HG02642 (cell line): ENCODE data around the gene RPP14.
"Not testable (repeated sequence)": the region's sequence is repeated elsewhere in the genome, so short reads cannot be mapped to it uniquely, and the experiment has no call there.

Source experiments
- ATAC-seq: cut with Tn5 transposase; IDR thresholded peaks from one replicate; pipeline ENCODE4 v1.9.1; 2021; ENCODE audit warnings: mild to moderate bottlenecking; ENCODE audit not compliant: unreplicated experiment, poor library complexity

Gene RPP14

DNA sequence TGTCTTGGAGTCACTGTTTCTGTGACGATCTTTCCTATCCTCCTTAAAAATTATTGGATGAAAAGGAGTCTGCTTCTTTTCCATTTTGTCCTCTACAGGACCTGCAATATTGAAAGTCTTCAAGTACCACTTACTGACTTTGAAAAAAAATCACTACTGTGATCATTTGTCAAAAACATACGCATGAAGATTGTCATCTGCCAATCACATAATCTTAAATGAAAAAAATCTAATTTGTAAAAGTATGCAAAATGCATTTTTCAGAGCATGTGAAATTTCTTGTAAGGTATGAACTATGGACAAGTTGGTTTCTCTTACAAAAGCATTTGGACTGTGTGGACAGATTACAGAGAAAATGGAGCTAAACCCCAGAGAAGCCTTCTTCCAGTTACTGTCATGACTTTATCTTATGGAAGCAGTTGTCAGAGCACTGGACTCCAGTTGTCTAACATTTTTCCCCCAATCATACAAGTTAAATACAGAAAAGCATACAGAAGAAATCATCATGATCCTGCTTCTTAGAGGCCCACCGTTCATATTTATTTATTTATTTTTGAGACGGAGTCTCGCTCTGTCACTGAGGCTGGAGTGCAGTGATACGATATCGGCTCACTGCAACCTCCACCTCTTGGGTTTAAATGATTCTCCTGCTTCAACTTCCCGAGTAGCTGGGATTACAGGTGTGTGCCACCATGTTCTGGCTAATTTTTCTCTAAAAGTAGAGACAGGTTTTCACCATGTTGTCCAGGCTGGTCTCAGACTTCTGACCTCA is 23.3 kb downstream of the RPP14 start:
- ATAC-seq: no peak

DNA sequence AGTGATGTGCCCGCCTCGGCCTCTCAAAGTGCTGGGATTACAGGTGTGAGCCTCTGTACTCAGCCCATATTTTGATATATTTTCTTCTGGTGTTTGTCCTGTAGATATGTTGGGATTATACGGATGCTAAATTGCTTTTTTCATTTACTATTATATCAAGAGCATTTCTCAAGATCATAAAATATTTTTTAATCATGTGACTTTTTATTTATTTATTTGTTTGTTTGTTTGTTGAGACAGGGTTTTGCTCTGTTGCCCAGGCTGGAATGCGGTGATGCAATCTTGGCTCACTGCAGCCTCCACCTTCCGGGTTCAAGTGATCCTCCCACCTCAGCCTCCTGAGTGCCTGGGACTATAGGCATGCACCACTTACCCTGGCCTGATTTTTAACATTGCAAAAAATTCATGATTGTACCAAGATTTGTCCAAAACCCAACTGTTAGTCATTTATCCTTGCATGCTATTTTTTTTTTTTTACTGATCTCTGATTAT is 23.9 kb downstream of the RPP14 start:
- ATAC-seq: no peak

DNA sequence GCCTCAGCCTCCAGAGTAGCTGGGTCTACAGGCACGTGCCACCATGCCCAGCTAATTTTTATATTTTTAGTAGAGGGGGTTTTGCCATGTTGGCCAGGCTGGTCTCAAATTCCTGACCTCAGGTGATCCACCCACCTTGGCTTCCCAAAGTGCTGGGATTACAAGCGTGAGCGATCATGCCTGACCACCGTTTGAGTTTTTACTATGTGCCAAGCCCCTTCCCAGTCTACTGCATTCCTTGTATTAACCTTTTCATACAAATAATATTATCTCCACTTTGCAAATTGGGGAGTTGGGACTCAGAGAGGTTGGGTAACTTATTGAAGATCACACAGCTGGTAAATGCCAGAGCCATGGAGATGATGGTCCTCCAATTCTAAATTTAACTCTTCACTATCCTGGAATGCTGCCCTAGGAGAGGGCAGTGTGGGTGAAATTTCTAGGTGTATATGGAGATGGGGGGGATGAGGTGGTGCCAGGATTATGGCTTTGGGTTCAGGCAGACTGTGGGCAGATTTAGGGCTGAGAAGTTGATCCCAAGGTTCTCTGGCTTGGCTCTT is 25.6 kb downstream of the RPP14 start:
- no peak for ATAC-seq

DNA sequence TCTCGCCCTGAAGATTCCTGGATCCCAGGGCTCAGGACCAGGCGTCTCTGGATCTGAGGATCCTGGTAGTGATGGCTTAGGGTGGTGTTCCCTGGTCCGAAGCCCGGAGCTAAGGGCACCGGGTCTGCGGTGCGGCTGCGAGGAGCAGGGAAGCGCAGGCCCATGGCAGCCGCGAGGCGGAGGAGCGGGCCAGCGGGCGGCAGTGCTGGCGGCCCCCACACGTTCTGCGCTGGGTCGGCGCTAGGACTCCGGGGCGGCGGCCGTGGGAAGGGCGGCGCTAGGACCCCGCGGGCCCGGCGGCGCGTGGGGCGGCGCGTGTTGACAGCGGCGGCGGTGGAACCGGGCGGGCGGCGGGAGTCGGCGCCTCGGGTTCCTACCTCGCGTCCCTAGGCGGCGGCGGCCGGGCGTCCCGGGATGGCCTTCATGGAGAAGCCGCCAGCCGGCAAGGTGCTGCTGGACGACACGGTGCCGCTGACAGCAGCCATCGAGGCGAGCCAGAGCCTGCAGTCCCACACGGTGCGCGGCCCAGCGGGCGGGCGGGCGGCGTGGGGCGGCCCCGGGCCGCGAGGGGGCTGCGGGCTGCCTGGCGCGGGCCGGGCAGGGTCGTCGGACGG is 26.6 kb downstream of the RPP14 start, which contains the start of gene PXK:
Gene PXK (plus strand): TSS at position 318 of the 614 bp plus-strand sequence. CDS start 97 bp downstream, at position 415.
- ATAC-seq: peak; percentile 93

DNA sequence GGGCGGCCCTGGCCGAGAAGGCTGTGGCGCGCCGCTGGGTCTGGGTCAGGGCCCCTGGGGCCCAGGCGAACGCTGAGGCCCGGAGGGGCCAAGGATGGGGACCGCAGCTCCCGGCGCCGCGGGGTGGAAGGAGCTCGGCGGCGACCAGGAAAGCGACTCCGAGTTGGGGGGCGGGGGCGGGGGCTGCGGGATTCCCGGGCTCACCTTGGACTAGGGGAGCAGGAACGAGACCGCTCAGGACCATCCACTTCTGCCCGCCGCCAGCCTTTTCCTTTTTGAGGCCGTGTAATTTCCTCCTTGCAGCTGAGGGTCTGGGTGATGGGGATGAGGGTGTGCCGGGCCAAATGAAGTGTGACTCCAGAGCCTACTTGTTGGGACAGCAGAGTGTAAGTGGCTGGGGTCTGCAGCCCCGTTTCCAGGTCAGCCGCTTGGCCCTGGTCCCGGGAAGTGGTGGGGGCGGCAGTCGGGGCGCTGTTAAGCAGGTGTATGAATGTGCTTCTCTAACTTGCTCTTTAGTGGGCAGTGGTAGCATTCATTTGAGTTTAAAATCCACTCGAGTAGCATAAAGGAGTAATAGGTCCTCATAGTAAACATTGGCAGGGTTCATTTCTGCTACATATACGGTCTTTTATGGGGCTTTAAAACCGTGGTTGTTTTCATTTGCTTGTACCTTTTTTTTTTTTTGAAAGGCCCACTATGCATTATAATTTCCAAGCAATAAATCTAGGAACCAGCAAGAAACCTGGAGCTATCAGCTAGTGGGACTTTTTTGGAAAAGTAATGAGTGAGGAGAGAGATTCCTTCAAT is 27.4 kb downstream of the RPP14 start:
- ATAC-seq: peak; percentile 33

DNA sequence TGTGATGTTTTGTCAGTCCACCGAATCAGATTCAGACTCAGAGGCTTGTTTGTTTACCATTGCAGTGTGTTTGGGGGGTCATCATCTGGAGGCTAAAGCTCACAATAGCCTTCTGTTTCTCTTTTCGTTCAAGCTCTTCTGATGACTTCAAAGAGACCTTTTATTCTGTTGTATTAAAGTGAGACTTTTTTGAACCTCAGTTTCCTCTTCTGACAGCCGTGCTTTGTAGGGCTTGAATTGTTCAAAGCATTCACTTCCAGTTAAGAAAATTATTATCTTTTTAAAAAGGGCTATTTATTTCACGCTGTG is 27.9 kb downstream of the RPP14 start:
- no peak for ATAC-seq

DNA sequence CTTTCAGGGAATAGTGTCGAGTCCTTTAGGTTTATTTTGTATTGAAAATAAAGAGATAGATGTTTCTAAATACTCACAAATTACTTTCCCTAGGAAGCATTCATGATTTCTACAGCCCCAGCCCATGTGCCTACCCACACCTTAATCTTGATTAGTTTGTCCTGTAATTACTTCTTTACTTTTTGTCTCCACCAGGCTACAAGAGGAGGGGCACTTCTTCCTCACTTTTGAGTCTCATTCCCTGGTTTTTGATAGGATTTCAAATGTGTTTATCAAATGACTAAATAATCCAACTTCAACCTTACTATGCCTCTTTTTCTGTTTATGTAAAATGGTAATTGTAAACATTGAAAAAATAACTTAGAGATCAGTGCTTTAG is 28.4 kb downstream of the RPP14 start:
- ATAC-seq: no peak

DNA sequence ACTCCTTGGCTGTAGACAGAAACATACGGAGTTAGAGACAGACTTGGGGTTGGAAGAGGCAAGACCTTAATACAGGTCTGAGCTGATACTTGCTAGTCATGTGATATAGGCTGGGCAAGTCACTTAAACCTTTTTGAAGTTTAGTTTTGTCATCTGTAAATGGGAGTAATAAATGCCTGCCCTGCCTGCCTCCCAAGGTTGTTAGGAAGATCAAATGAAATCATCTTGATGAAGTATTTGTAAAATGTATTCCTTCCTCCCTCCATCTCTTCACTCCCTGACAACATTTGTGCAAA is 29.6 kb downstream of the RPP14 start:
- ATAC-seq: no peak

DNA sequence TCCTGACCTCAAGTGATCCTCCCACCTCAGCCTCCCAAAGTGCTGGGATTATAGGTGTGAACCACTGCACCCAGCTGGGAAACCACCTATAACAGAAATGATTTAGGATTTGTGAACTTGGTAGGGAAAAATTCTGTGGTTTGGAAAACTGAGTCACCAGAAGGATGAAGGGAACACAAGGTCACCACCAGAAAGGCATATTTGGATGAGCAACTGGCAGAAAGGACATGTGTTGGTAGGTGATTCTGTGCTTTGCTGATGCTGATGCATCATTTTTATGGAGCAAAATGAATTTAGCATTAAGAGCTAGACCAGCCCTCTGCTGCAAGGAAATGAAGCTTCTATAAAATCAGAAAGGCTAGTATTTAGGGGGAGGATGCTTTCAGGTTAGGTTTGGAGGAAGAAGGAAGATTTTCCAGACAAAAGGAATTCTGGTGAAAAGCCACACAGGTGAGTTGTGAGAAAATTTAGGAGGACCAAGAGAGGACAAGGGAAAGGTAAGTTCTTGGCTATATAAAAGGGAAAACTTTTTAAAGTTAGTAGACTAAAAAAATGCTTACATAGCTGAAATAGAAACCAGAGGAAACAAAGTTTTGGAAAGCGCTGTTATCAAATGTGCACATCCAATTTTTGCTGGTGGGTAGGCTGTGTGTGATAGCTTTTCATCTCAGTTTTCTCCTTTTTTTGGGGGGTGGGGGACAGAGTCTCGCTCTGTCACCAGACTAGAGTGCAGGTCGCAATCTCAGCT is 30.3 kb downstream of the RPP14 start:
- ATAC-seq: no peak

DNA sequence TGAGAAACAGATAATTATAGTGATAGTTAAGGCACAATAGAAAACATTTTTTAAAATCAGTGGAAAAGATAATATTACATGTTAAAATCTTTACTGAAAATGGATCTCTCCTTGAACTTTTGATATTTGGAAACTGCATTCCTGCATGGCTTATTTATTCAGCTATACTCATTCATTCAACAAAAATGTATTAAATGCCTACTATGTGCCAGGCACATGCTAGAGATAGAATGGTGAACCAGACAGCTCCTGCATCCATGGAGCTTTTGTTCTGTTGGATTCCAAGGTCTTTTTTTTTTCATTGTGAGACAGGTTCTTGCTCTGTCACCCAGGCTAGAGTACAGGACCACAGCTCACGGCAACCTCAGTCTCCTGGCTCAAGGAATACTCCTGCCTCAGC is 31.1 kb downstream of the RPP14 start:
- no peak for ATAC-seq

DNA sequence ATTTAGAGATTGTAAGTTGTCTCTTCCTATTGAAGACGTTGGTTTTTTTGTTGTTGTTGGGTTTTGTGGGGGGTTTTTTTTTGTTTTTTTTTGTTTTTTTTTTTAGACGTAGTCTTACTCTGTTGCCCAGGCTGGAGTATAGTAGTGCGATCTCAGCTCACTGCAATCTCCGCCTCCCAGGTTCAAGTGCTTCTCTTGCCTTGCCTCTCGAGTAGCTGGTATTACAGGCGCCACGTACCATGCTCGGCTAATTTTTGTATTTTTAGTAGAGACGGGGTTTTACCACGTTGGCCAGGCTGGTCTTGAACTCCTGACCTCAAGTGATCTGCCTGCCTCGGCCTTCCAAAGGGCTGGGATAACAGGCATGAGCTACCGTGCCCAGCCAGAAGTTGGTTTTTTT is 33.1 kb downstream of the RPP14 start:
- not testable (repeated sequence) for ATAC-seq

DNA sequence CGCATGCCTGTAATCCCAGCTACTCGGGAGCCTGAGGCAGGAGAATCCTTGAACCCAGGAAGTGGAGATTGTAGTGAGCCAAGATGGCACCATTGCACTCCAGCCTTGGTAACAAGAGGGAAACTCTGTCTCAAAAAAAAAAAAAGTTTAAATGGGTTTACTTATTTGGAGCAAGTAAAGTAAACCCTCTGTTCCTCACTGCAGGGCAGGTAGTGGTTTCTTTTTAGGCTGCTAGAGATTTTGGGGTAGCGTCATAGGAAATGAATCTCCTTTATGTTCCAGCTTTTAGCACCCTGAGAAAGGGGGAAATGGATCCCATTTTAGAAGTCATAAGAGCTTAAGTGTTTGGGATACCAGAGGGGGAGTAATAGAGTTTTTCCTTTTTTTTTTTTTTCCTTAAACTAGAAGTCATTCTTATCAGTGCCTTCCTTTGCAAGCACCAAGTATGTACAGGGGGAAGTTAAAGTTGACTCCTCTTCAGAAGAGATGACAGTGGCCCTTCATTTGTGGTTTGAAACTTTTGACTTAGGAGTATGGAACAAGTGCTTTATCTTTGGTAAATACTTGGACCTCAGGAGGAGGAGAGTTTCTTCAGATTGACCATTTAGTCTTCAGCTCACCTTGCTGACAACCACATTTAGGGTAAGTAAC is 34.7 kb downstream of the RPP14 start:
- no peak for ATAC-seq

DNA sequence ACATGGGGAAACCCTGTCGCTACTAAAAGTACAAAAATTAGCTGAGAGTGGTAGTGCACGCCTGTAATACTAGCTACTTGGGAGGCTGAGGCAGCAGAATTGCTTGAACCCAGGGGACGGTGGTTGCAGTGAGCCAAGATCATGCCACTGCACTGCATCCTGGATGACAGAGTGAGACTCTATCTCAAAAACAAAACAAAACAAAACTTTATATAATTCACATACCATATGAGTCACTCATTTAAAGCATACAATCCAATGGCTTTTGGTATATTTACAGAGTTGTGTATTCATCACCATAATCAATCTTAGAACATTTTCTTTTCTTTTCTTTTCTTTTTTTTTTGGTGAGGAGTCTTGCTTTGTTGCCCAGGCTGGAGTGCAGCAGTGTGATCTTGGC is 35.3 kb downstream of the RPP14 start:
- no peak for ATAC-seq

DNA sequence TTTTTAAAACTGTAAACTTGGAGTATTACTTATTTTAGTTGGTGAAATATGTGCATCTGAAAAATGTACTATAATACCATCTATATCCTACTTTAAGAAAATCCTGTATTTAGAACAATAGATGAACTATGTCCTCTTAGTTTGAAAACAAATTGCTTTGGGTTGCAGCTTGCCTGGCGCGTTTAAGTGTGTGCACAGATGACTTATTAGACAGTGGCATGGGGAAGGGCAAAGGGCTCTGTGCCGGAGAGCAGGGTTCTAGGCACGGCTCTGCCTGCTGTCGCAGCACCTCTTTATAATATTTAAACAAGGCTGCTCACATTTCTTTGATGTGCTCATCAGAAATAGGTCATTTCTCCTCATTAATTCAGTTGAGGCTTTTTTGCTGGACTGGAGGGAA is 36.6 kb downstream of the RPP14 start:
- no peak for ATAC-seq

DNA sequence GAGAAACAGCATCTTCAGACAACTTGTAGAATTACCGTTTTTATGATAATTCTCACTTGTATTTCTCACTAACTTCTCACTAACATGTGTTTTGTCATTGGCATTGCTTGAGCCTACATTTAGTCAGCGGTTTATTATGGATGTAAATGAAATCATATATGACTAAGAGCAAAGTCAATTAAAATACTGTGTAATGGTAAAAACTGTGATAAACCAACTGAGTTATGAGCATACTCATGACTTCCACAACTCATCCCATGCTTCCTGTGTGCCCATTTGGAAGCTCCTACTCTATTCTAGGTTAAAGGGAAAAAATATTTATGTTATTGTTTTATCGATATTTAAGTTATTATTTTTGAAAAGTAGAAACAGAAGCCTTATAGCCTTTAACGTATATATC is 39.4 kb downstream of the RPP14 start:
- no peak for ATAC-seq

DNA sequence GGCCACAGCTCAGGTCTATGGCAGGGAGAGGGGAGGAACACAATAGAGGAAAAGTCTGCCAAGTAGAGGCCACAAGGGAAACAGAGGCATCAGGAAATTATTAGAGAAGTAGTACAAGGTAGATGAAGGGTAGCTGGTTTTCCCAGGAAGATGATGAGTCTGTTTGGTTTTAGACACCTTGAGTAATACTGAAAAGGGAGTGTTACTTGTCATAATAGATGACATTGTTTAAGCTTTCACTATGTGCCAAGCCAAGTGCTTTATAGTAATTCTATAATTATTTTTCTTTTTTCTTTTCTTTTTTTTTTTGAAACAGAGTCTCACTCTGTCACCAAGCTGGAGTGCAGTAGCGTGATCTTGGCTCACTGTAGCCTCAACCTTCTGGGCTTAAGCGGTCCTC is 40.3 kb downstream of the RPP14 start:
- no peak for ATAC-seq

DNA sequence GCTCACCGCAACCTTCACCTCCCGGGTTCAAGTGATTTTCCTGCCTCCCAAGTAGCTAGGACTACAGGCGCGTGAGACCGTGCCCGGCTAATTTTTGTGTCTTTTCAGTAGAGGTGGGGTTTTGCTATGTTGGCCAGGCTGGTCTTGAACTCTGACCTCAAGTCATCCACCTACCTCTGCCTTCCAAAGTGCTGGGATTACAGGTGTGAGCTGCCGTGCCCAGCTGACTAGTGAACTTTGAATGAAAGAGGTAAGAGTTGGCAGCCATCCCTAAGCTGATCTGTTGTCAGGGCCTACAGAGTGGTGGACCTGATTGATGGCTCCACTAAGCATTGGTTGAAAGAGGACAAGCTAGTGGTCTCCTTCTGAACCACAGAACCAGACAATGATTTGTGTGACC is 41.9 kb downstream of the RPP14 start:
- no peak for ATAC-seq

DNA sequence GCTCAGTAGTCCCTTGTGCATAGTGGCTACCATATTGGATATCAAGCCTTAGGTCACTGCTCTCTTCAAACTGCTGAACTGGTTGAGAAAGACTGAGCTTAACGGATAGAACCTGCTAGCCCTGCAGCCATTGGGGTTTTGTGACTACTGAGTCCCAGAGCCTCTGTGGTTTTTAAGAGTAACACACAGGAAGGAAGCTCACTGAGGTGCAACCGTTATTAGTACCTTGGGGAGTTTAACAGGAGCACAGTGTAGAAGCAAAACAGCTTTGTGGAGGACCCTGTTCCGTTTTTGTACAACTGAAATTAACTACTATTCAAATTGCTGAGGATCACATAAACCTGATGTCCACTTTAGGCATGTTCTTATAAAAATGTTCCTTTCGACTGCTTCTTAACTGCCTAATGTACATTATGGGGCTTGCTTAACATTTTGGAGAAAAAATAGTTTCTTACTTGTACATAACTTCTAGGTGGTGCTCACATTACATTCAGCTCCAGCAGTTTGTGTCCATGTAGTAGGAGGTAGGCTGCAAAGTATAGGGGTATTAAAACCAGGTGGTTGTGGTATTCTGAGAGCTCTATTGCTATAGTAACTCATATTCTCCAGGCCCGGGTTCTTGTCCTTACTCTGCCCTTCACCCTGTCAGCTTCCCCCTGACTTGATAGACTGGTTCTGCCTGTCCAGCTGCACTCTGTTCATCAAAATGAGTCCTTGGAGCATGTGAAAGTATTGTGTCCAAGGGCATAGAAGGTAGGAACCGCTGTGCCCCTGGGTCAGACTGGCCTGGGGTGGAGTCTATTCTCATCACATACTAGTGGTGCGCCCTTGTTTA is 44.0 kb downstream of the RPP14 start:
- ATAC-seq: peak; percentile 86

DNA sequence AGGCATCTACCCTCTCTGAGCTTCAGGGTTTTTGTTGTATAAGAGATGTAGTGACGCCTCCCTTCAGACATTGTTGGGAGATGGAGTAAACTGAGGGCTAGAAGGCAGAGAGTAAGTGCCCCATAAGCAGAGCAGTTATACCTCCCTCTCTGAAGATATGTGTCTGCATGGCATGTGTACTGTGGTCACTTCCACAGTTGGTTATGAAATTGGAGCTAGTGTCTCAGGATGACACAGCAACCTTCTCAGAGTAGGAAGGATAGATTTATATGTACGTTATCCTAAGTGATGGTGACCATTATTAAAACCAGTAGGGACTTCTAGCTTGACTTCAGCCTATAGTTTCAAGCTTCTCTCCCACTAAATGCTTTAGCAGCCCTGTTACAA is 44.6 kb downstream of the RPP14 start:
- ATAC-seq: no peak
